Activated gamma-delta T cell treated with anti-CD3 and anti-CD28 coated beads, Interleukin-2, amount 50 U/mL, for 16 hours (primary cell): ENCODE measurements around the gene ERC2.

Experiments
- DNase-seq: peaks from one replicate; pipeline ENCODE4 v3.0.0-alpha.2; 2020; ENCODE audit warnings: low read depth

ERC2 gene

GRCh38 chr3:55742022-55742831 lies 726.0 kb downstream of the ERC2 start:
- DNase-seq, result no peak

GRCh38 chr3:55737186-55737585 lies 731.1 kb downstream of the ERC2 start:
- DNase-seq, result no peak

GRCh38 chr3:55735976-55736375 lies 732.3 kb downstream of the ERC2 start:
- DNase-seq, result no peak

- DNase-seq, result no peak
Observed at GRCh38 chr3:55731741-55732140, 736.5 kb downstream of the ERC2 start.

GRCh38 chr3:55729546-55729945 lies 738.7 kb downstream of the ERC2 start:
- no peak for DNase-seq

GRCh38 chr3:55728461-55729100 lies 739.7 kb downstream of the ERC2 start:
- DNase-seq, result no peak

GRCh38 chr3:55726501-55726775 lies 741.8 kb downstream of the ERC2 start:
- no peak for DNase-seq

- no peak for DNase-seq
Observed at GRCh38 chr3:55725681-55726500, 742.4 kb downstream of the ERC2 start.

GRCh38 chr3:55724821-55725220 lies 743.4 kb downstream of the ERC2 start:
- no peak for DNase-seq

GRCh38 chr3:55724407-55724784 lies 743.9 kb downstream of the ERC2 start:
- no peak for DNase-seq

GRCh38 chr3:55723653-55724406 lies 744.4 kb downstream of the ERC2 start:
- DNase-seq, result no peak

GRCh38 chr3:55721716-55722484 lies 746.4 kb downstream of the ERC2 start:
- no peak for DNase-seq

GRCh38 chr3:55720614-55721013 lies 747.7 kb downstream of the ERC2 start:
- DNase-seq, result no peak

GRCh38 chr3:55719508-55719907 lies 748.8 kb downstream of the ERC2 start:
- no peak for DNase-seq

GRCh38 chr3:55719006-55719405 lies 749.3 kb downstream of the ERC2 start:
- DNase-seq, result no peak

- no peak for DNase-seq
Observed at GRCh38 chr3:55718521-55718921, 749.7 kb downstream of the ERC2 start.

GRCh38 chr3:55718074-55718473 lies 750.2 kb downstream of the ERC2 start:
- DNase-seq, result no peak

GRCh38 chr3:55717481-55717880 lies 750.8 kb downstream of the ERC2 start:
- DNase-seq, result no peak

GRCh38 chr3:55716611-55717225 lies 751.5 kb downstream of the ERC2 start:
- DNase-seq, result no peak

GRCh38 chr3:55716044-55716443 lies 752.2 kb downstream of the ERC2 start:
- DNase-seq, result no peak

GRCh38 chr3:55714057-55714456 lies 754.2 kb downstream of the ERC2 start:
- no peak for DNase-seq
